ENCODE results near the gene ASB6.

DNA sequence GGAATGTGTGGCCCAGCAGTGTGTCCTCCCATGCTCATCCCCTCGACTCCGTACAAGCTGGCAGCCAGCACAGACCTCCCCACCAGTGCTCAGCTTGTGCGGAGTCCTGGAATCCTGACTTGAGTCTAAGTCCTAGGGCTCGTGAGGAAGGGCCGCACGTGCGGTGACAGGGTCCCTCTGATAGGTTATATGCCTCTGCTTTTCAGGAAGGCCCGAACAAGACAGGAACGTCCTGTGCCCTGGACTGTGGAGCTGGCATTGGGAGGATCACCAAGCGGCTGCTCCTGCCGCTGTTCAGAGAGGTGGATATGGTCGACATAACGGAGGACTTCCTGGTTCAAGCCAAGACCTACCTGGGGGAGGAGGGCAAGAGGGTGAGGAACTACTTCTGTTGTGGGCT is 8.1 kb downstream of the ASB6 start:
- TF ChIP-seq, protein P1, sequence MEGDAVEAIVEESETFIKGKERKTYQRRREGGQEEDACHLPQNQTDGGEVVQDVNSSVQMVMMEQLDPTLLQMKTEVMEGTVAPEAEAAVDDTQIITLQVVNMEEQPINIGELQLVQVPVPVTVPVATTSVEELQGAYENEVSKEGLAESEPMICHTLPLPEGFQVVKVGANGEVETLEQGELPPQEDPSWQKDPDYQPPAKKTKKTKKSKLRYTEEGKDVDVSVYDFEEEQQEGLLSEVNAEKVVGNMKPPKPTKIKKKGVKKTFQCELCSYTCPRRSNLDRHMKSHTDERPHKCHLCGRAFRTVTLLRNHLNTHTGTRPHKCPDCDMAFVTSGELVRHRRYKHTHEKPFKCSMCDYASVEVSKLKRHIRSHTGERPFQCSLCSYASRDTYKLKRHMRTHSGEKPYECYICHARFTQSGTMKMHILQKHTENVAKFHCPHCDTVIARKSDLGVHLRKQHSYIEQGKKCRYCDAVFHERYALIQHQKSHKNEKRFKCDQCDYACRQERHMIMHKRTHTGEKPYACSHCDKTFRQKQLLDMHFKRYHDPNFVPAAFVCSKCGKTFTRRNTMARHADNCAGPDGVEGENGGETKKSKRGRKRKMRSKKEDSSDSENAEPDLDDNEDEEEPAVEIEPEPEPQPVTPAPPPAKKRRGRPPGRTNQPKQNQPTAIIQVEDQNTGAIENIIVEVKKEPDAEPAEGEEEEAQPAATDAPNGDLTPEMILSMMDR (IDR thresholded peaks at IDR 0.05), result no peak
- TF ChIP-seq POLR2AphosphoS5 (IDR thresholded peaks at IDR 0.05) (no peak), POLR2A (IDR thresholded peaks at IDR 0.05) (no peak)

Data from transverse colon (tissue), 4 donors.